Ramos (cell line): ENCODE results near the gene ST8SIA1.
"Not testable (repeated sequence)": the region's sequence is repeated elsewhere in the genome, so short reads cannot be mapped to it uniquely, and the experiment has no call there.

ENCODE experiments used
- in situ Hi-C: fragments of 300-500 bp; cut with MboI; formaldehyde crosslinking; loops from one replicate; pipeline ENCODE4 v1.14.3; 2022; ENCODE audit warnings: low sequenced_read_pairs; ENCODE audit not compliant: unreplicated experiment

Gene ST8SIA1

GRCh38 chr12:22334410-22335100 is at the start of gene ST8SIA1:
TSS of gene ST8SIA1 (minus strand) at chr12:22334707. CDS start at chr12:22334232, 475 bp downstream.
- in situ Hi-C loops: no loop called here

- in situ Hi-C loops: no loop called here
Observed at GRCh38 chr12:22380031-22380430, 45.5 kb upstream of the ST8SIA1 start.

GRCh38 chr12:22377731-22378496 is 43.4 kb upstream of the ST8SIA1 start:
- in situ Hi-C loops: no loop called here

- in situ Hi-C loops: not testable (repeated sequence)
Observed at GRCh38 chr12:22376596-22377150, 42.2 kb upstream of the ST8SIA1 start.

GRCh38 chr12:22374508-22374907 is 40.0 kb upstream of the ST8SIA1 start:
- in situ Hi-C loops: no loop called here

- in situ Hi-C loops: no loop called here
Observed at GRCh38 chr12:22372277-22372837, 37.9 kb upstream of the ST8SIA1 start.

GRCh38 chr12:22366181-22366580 is 31.7 kb upstream of the ST8SIA1 start:
- in situ Hi-C loops: no loop called here

- in situ Hi-C loops: no loop called here
Observed at GRCh38 chr12:22361785-22362184, 27.3 kb upstream of the ST8SIA1 start.

- in situ Hi-C loops: no loop called here
Observed at GRCh38 chr12:22360774-22361173, 26.3 kb upstream of the ST8SIA1 start.

- in situ Hi-C loops: no loop called here
Observed at GRCh38 chr12:22357531-22357930, 23.0 kb upstream of the ST8SIA1 start.

GRCh38 chr12:22356231-22356630 is 21.7 kb upstream of the ST8SIA1 start:
- in situ Hi-C loops: no loop called here

GRCh38 chr12:22355011-22355580 is 20.6 kb upstream of the ST8SIA1 start:
- in situ Hi-C loops: no loop called here

- in situ Hi-C loops: no loop called here
Observed at GRCh38 chr12:22353615-22354325, 19.3 kb upstream of the ST8SIA1 start.

- in situ Hi-C loops: no loop called here
Observed at GRCh38 chr12:22350886-22351285, 16.4 kb upstream of the ST8SIA1 start.

GRCh38 chr12:22348208-22348607 is 13.7 kb upstream of the ST8SIA1 start:
- in situ Hi-C loops: no loop called here

- in situ Hi-C loops: no loop called here
Observed at GRCh38 chr12:22340143-22340542, 5.6 kb upstream of the ST8SIA1 start.

GRCh38 chr12:22339691-22340090 is 5.2 kb upstream of the ST8SIA1 start:
- in situ Hi-C loops: no loop called here

- in situ Hi-C loops: no loop called here
Observed at GRCh38 chr12:22335794-22336166, 1.3 kb upstream of the ST8SIA1 start.

GRCh38 chr12:22333713-22334409 is 646 bp downstream of the ST8SIA1 start:
- in situ Hi-C loops: no loop called here
